ENCODE measurements around the gene SLC40A1.
"Not testable (repeated sequence)": the region's sequence is repeated elsewhere in the genome, so short reads cannot be mapped to it uniquely, and the experiment has no call there.

SLC40A1 gene

GRCh38 chr2:189580658-189581353 is at the start of gene SLC40A1:
Gene SLC40A1, minus strand, starts transcription at chr2:189580786. Its CDS starts 326 bp downstream, at chr2:189580460.
- peak; percentile 73 for DNase-seq

- DNase-seq: no peak
Observed at GRCh38 chr2:189629531-189630453, 49.2 kb upstream of the SLC40A1 start.

GRCh38 chr2:189628817-189629530 is 48.4 kb upstream of the SLC40A1 start:
- DNase-seq: no peak

- DNase-seq: no peak
Observed at GRCh38 chr2:189627789-189628188, 47.2 kb upstream of the SLC40A1 start.

- DNase-seq: no peak
Observed at GRCh38 chr2:189625636-189626035, 45.0 kb upstream of the SLC40A1 start.

- DNase-seq: no peak
Observed at GRCh38 chr2:189624648-189625355, 44.2 kb upstream of the SLC40A1 start.

GRCh38 chr2:189623049-189623448 is 42.5 kb upstream of the SLC40A1 start:
- DNase-seq: no peak

- no peak for DNase-seq
Observed at GRCh38 chr2:189621781-189622180, 41.2 kb upstream of the SLC40A1 start.

GRCh38 chr2:189618197-189618596 is 37.6 kb upstream of the SLC40A1 start:
- DNase-seq: no peak

GRCh38 chr2:189614585-189614984 is 34.0 kb upstream of the SLC40A1 start:
- DNase-seq: no peak

GRCh38 chr2:189613650-189614420 is 33.2 kb upstream of the SLC40A1 start:
- DNase-seq: no peak

GRCh38 chr2:189613077-189613636 is 32.6 kb upstream of the SLC40A1 start:
- DNase-seq: no peak

- DNase-seq: no peak
Observed at GRCh38 chr2:189610700-189611099, 30.1 kb upstream of the SLC40A1 start.

- DNase-seq: no peak
Observed at GRCh38 chr2:189609853-189610252, 29.3 kb upstream of the SLC40A1 start.

- no peak for DNase-seq
Observed at GRCh38 chr2:189609423-189609816, 28.8 kb upstream of the SLC40A1 start.

GRCh38 chr2:189608795-189609422 is 28.3 kb upstream of the SLC40A1 start:
- no peak for DNase-seq

GRCh38 chr2:189608170-189608569 is 27.6 kb upstream of the SLC40A1 start:
- DNase-seq: no peak

- no peak for DNase-seq
Observed at GRCh38 chr2:189602233-189602632, 21.6 kb upstream of the SLC40A1 start.

- not testable (repeated sequence) for DNase-seq
Observed at GRCh38 chr2:189601652-189602051, 21.1 kb upstream of the SLC40A1 start.

GRCh38 chr2:189601043-189601442 is 20.5 kb upstream of the SLC40A1 start:
- no peak for DNase-seq

GRCh38 chr2:189599245-189599644 is 18.7 kb upstream of the SLC40A1 start:
- no peak for DNase-seq
